GM18868 (cell line): ENCODE results near the gene ZBP1.
"Not testable (repeated sequence)": the region's sequence is repeated elsewhere in the genome, so short reads cannot be mapped to it uniquely, and the experiment has no call there.

Experiments
- ATAC-seq: cut with Tn5 transposase; IDR thresholded peaks from one replicate; pipeline ENCODE4 v1.9.1; 2021; ENCODE audit warnings: mild to moderate bottlenecking, moderate library complexity; ENCODE audit not compliant: unreplicated experiment

The ZBP1 gene

DNA sequence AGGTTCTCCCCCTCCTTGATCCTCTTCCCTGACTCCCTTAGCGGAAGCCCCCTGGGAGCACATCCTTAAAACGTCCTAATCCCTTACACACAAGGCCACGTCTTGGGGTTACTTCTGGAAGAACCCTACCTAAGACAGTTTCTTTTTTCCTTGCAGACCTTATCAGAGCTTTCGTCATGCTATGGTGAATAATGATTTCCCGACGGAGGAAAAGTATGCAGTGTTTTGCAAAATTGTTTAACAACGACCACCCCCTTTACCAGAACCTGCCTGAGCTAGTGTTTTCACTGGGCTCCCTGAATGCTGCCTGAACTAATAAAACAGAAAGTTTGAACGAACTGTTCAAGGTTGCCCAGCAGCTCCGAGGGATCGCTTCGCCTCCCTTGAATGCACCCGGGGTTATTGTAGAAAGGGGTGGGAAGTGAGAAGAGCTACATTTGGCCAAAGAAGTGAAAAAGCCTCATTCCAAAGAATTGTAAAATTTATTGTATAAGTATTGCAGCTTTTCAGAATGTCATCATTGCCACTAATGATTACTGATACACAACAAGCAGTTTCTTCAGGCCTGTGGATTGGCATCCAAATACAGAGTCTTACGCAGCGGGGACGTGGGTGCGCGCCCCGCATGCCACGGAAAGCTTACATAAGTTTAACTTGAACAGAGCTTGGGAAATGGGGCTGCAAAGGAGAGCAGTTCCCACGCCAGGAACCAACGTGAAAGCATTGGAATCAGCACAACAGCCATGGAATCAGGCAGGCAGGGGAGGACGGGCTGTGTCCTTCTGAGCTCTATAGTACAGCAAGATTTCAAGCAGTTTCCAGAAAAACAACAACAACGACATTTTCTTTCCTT lies 27.9 kb upstream of the ZBP1 start:
- no peak for ATAC-seq

DNA sequence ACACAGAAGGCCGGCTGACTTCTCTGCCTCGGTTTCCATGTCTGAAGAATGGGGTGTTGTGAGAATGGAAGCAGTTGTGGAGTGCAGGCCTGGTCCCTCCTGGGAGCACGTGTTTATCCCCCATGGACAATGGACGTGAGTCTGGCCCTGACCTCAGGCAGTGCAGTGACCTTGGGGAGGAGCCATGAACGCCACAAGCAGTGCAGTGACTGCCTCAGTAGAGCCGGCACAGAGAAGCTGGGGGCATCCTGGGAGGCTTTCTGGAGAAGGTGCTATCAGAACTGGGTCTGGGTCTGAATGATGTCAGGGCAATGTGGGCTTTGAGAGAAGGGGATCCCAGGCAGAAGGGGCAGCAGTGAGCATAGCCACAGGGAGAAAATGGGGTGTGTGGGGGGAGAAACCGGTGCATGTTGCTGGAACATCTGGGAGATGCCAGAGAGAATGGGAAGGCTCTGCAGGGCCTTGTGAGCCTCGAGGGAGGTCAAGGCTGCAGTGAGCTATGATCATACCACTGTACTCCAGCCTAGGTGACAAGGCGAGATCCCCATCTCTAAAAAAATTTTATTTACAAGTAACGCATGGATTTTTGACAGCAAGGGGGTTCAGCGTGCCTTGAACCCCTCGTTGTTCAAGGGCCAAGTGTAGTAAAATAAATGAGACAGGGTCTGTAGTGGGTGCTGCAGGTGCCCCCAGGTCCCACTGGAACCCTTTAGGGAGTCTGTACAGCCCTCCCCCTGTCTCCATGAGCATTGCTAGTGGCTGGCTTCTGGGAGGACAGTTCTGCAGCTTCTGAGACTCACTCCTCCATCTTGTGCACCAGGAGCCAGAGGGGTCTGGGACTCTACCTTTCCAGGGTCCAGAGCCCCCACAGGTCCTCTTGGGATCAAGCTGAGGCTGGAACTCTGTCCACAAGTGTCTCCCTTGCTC lies 27.0 kb upstream of the ZBP1 start:
- ATAC-seq, result no peak

DNA sequence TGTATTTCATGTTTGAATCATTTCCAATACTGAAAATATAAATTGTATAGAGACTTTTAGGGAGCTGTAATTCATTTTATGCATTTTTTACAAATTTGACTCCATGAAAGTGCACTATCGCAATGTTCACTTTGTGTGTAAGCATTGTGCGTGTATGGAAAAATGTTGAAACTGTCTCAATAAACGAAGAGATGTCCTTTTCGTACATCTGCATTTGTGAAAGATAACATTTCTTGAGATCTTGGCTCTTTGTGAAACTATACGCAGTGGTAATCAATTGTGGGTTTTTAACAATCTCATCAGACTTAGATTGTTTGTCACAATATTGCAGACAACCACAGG lies 18.6 kb upstream of the ZBP1 start:
- ATAC-seq, result no peak

DNA sequence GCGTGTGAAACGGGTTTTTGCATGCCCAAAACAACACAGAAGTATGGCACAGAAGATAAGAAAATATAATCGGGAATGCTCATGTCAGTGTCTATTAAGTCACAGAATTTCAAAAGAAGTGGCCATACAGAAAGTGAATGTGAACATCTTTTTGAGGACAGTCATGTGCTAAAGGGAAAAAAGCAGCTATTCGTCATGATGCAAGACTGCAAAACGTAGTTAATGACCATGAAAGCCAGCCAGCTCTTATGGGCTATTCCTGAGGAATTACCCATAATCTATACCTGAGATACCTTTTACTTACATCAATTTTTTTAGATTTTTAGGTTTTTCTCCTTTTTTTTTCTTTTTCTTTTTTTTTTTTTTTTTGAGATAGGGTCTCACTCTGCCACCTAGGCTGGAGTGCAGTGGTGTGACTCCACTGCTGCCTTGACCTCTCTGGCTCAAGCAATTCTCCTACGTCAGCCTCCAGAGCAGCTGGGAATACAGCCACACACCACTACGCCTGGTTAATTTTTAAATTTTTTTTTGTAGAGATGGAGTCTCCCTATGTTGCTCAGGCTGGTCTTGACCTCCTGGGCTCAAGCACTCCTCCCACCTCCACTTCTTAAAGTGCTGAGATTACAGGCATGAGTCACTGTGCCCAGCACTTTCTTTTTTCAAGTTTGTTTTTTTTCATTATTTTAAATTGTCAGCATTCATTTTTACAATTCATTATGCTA lies 18.1 kb upstream of the ZBP1 start:
- no peak for ATAC-seq

DNA sequence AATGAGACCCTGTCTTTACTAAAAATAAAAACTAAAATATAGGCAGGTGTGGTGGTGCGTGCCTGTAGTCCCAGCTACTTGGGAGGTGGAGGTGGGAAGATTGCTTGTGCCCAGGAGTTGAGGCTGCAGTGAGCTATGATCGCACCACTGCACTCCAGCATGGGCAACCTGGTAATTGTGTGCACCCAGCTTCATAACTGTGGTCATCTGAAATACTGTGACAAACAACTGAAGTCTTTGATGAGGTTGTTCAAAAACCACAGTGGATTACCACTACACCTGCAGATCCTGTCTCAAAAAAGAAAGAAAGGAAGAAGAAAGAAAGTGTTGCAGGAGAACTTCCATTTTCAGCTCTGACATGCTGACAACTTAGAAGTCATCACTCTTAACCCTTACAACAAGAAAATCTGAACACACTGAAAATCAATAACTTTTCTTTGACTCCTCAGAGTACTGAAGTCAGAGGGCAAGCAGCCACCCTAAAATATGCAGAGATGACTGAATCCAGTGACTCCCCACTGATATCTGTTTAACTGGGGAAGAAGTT lies 13.8 kb upstream of the ZBP1 start:
- ATAC-seq, result no peak

DNA sequence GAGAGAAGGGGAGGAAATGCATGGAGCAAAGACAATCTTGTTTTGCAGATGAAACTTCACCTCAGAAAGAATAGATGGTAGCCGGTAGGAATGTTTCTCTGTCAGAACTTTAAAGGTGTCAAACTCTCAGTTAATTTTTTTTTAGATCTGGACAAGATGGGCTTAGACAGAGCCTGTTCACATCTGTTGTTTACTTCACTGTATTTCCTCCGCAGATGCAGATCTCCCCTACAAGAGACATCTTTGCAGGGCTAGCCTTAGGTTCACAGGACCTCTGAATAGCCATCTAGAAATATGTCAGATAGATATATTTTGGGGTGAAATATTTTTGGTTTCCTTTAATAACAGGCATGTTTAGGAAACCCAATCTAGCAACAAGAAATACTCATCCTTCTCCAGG lies 12.1 kb upstream of the ZBP1 start:
- ATAC-seq, result no peak

DNA sequence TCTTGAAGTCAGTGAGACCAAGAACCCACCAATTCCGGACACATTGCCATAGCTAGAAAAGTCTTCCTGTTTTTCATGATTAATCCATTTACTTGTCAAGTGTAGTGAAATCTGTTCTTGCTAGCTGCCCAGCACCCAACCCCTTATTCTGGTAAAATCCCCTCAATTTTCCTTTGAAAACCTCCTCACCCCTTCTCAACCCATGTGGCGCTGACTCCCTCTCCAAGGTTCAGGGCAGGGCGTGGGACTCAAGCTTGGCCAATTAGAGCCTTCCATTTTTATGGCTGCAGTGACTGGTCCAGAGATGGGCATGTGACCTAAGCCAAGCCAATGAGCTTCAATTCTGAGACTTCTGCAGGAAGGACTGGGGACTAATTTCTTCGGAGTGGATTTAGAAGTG lies 9.8 kb upstream of the ZBP1 start:
- ATAC-seq, result no peak

DNA sequence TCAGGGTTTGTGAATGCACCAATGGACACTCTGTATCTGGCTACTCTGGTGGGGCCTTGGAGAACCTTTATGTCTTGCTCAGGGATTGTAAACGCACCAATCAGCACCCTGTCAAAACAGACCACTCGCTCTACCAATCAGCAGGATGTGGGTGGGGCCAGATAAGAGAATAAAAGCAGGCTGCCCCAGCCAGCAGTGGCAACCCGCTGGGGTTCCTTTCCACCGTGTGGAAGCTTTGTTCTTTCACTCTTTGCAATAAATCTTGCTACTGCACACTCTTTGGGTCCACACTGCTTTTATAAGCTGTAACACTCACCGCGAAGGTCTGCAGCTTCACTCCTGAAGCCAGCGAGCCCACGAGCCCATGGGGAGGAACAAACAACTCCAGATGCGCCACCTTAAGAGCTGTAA lies 9.3 kb upstream of the ZBP1 start:
- ATAC-seq, result not testable (repeated sequence)

DNA sequence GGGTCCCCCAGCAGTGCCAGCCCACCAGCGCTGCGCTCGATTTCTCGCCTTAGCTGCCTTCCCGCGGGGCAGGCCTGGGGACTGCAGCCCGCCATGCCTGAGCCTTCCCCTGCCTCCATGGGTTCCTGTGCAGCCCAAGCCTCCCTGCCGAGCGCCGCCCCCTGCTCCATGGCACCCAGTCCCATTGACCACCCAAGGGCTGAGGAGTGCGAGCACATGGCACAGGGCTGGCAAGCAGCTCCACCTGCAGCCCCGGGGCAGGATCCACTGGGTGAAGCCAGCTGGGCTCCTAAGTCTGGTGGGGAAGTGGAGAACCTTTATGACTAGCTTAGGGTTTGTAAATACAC lies 8.7 kb upstream of the ZBP1 start:
- not testable (repeated sequence) for ATAC-seq

DNA sequence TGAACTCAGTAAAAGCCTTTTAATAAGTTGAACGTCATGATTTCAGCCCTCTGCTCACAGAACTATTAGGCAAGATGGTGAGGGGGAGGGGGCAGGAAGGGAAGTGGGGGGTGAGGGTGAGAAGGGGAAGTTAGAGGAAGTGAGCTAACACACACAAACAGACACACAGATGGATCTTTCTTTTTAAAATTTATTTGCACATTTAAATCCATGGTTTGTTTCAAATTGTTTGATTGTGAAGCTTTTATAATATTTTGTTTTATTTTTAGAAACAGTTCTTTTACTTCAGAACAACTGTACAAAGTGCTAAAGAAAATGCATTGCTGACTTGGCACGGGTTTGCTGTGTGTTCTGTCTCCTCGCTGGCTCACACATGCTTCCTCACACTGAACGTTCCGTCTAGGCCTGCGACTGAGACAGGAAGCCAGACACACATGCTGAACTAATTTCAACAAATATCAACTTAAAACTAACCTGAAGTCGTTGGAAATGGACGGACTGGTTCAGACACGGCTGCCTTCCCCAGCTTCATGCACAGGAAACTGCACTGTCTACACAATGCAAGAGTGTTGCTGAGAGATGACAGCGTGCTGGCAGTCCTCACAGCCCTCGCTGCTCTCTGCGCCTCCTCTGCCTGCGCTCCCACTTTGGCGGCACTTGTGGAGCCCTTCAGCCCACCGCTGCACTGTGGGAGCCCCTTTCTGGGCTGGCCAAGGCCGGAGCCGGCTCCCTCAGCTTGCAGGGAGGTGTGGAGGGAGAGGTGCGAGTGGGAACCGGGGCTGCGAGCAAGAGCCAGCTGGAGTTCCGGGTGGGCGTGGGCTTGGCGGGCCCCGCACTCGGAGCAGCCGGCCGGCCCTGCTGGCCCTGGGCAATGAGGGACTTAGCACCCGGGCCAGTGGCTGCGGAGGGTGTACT lies 8.1 kb upstream of the ZBP1 start:
- no peak for ATAC-seq

DNA sequence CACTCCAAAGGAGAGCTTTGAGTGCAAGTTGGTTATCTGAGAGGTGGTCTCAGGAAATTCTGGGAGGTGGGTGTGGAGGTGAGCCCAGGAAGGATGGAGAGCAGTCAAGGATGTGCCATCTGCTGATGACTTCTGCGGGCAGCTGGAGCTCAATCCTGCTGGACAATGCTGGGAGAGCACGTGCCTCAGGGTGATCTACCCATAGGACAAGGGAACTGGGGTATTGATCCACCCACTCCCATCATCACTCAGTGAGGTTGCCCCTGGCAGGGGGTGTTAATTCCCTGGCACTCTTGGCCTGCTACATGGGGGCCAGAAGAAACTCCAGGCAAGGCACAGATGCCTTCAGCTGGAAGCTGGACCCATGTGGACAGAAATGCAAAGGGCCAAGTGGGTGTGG lies 7.1 kb upstream of the ZBP1 start:
- no peak for ATAC-seq

DNA sequence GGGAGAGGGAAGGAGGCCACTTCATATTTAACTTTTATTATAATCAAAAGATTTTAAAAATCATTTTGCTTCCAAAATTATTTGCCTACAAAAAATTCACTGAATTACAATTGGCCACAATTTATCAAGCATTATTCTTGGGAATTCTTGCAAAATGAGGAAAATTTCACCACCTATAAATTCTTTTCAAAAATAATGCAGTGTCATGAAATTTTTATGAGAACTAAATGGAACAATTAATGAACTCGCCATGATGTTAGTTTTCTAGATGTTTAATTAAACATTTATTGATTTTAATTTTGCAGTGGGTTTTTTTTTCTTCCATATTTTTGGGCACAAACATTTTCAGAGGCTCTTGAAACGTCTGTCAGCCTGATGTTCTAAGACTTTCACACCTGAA lies 5.8 kb upstream of the ZBP1 start:
- no peak for ATAC-seq

DNA sequence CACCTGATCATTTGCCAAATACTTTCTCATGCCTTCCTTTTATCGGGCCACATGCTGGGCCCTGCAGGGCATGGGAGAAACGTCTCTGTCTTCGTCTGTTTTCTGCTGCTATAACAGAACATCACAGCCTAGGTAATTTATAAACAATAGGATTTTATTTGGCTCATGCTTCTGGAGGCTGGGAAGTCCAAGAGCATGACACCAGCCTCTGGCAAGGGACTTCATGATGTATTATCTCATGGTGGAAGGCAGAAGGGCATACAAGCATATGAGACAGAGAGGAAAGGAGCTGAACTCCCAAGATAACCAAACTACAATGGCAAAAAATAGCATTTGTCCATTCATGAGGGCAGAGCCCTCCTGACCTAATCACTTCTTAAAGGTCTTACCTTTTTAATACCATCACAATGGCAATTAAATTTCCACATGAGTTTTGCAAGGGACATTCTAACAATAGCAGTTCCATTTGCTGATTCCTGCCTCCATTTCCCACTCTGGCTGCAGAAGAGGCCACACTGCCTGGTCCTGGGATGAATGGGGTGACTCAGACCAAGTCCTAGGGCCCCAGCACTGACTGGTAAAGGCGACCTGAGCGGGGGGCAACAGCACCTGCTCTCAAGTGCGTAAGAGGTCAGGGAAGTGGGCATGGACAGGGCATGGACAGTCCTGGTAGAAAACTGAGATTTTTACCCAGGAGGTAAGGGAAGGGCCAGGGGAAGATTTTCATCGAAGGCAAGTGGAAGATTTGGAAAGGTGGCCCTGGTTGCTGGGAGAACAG lies 5.1 kb upstream of the ZBP1 start:
- ATAC-seq, result no peak

DNA sequence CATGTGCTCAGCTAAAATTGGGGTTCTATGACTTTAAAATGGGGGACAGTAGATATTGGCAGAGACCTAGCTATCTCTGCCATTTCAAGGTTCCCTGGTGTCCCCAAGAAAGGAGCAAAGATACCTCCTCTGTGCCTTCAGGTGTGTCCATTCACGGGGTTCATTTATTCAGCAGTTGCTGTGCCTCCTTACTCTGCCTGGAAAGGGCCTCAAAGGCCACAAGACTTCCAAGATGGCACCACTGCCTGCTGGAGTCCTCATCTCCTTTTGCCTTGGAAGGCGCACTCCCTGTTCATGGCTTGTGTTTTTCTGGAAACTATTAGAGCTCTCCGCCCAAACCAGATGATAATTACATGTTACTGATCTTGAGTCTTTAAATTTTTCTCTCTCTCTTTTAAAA lies 3.9 kb upstream of the ZBP1 start:
- ATAC-seq, result no peak

DNA sequence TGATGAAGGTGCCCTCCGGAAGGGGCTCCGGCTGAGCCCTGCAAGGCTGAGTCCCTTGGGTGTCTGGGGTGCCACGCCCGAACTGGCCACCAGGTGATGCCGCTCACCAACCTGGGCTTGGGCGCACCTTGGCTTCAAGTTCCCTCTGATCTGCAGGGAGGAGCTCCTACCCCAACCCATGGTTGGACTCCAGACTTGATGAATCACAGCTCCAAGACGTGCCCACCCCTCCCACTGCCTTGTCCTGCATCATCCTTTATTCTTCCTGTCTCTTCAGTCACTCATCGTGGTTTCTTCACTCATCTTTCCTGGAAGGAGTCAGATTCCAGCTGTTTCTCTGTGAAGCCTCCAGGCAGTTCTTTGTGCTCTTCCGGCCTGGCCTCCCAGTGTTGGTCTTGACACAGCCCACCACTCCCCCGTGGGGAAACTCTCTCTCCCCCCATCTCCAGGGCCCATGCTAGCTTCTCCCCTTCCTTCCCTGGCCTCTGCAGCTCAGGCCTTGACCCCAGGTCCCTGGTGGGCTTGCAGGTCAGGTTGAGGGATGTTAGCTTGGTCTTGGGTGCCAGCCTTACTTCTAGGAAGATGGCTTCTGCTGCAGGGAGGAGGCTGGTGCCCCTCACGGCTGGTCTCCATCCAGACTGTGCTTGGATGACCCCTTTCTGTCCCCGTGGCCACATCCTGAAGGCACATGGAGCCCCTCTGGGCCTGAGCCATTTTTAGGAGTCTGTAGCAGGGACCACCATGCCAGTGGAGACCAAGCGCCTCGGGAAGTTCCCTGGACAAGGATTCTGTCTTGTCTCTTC lies 2.6 kb upstream of the ZBP1 start:
- no peak for ATAC-seq

DNA sequence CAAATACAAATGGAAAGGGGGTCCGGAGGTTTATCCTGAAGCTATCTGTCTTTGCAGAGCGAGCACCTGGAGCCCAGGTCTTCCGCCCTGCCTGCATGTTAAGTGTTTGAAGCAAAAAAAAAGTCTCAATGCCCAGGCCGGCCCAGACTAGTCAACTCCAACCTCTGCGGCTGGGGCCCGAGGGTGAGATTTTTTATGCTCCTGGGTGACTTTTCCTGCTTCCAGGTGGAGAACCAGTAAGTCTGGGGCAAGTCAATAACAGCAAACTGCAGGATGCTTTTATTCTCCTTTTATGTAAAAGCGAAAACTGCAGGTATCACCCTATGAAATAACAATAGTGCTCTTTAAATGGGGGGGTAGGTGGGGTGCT lies 2.0 kb upstream of the ZBP1 start:
- ATAC-seq, result no peak

DNA sequence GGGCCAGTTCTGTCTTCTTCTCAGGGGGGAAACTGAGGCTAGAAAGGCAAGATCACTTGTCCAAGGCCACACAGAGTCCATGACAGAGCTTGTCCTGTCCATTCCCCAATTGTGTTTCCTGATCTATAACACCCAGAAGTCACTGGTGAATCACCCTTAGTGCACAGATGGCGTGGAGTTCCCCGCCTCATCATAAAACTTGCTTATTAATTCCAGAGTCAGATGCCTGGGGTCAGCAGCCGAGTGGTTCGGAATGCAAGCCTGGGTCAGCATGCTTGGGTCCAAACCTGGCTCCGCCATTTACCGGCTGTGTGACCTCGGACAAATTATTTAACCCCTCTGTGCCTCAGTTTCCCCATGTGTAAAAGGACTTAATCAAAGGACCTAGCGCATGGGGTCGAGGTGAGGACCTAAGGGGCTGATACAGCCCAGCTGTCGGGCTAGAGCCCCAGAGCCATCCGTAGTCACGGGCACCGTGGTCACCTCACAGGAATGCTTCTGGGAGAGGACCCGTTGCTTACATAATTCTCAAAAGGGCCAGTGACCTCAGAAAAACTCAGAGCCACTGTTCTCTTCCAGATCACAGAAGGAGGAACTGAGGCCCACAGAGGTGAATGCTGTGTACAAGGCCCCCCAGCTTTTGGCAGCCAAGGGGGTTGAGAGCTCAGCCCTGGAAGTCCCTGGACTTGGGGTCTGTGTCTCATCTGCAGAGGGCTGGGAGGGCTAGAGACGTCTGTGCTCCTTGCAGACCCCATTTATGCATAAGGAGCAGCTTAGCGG lies 1.4 kb upstream of the ZBP1 start:
- no peak for ATAC-seq

DNA sequence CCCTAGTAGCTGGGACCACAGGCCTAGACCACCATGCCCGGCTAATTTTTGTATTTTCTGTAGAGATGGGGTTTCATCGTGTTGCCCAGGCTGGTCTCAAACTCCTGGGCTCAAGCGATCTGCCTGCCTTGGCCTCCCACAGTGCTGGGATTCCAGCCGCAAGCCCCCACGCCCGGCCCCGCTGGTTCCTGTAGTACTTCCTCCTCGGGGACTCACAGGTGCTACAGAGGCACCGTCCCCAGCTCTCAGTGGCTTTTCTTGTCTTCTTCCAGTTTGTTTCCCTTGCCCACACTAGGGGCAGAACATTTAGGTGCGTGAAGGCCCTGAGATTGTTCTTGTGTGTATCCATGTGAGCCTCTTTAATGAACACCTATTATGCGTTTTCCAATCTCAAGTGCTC lies 773 bp upstream of the ZBP1 start:
- no peak for ATAC-seq
